ENCODE data around the gene CPPED1. TPM values are rescaled to one million over a fixed set of nuclear protein-coding genes. Genes with fewer than 3 reads are reported as not detected.
A peak's percentile ranks its signal among the peaks of the same experiment; 100 is the strongest.

Gene CPPED1
- total and polyA plus RNA-seq, 10 of the 15 experiments (the other 5 are each of a cell fraction or from before 2014, with no cell fraction given) = 7.1 to 39.0 (median 16.0) TPM

GRCh38 chr16:12613131-12613991, 190.3 kb downstream of the CPPED1 start (continued):
- no peak for TF ChIP-seq PRDM15 (CRISPR knock-in tag; IDR thresholded peaks at IDR 0.05)
- no peak for TF ChIP-seq WRNIP1 (IDR thresholded peaks at IDR 0.05; ENCODE audit: borderline replicate concordance, low read depth, low read length)
- TF ChIP-seq RELA (IDR thresholded peaks at IDR 0.05; ENCODE audit: borderline replicate concordance, partially characterized antibody) = no peak
- TF ChIP-seq YY1 (IDR thresholded peaks at IDR 0.05; ENCODE audit: low read depth, low read length) = no peak
- TF ChIP-seq, protein P1, sequence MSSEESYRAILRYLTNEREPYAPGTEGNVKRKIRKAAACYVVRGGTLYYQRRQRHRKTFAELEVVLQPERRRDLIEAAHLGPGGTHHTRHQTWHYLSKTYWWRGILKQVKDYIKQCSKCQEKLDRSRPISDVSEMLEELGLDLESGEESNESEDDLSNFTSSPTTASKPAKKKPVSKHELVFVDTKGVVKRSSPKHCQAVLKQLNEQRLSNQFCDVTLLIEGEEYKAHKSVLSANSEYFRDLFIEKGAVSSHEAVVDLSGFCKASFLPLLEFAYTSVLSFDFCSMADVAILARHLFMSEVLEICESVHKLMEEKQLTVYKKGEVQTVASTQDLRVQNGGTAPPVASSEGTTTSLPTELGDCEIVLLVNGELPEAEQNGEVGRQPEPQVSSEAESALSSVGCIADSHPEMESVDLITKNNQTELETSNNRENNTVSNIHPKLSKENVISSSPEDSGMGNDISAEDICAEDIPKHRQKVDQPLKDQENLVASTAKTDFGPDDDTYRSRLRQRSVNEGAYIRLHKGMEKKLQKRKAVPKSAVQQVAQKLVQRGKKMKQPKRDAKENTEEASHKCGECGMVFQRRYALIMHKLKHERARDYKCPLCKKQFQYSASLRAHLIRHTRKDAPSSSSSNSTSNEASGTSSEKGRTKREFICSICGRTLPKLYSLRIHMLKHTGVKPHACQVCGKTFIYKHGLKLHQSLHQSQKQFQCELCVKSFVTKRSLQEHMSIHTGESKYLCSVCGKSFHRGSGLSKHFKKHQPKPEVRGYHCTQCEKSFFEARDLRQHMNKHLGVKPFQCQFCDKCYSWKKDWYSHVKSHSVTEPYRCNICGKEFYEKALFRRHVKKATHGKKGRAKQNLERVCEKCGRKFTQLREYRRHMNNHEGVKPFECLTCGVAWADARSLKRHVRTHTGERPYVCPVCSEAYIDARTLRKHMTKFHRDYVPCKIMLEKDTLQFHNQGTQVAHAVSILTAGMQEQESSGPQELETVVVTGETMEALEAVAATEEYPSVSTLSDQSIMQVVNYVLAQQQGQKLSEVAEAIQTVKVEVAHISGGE (CRISPR knock-in tag; IDR thresholded peaks at IDR 0.05) = no peak
- TF ChIP-seq, protein P2, sequence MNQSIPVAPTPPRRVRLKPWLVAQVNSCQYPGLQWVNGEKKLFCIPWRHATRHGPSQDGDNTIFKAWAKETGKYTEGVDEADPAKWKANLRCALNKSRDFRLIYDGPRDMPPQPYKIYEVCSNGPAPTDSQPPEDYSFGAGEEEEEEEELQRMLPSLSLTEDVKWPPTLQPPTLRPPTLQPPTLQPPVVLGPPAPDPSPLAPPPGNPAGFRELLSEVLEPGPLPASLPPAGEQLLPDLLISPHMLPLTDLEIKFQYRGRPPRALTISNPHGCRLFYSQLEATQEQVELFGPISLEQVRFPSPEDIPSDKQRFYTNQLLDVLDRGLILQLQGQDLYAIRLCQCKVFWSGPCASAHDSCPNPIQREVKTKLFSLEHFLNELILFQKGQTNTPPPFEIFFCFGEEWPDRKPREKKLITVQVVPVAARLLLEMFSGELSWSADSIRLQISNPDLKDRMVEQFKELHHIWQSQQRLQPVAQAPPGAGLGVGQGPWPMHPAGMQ (IDR thresholded peaks at IDR 0.05; ENCODE audit: borderline replicate concordance) = no peak
- TF ChIP-seq KLF5 (IDR thresholded peaks at IDR 0.05; ENCODE audit: partially characterized antibody) = no peak
- no peak for TF ChIP-seq ZBTB4 (CRISPR knock-in tag; IDR thresholded peaks at IDR 0.05)
- TF ChIP-seq RAD21 (IDR thresholded peaks at IDR 0.05; ENCODE audit: insufficient read depth, low read depth, low read length) = no peak
- peak; percentile 91 for TF ChIP-seq TCF12 (IDR thresholded peaks at IDR 0.05; ENCODE audit: low read depth, low read length)
- TF ChIP-seq GABPA (IDR thresholded peaks at IDR 0.05; ENCODE audit: low read depth) = no peak
- no peak for TF ChIP-seq ZZZ3 (IDR thresholded peaks at IDR 0.05; ENCODE audit: control insufficient read depth, insufficient read length, low read depth)
- TF ChIP-seq POLR2AphosphoS5 (IDR thresholded peaks at IDR 0.05; ENCODE audit: low read length) = no peak
- no peak for TF ChIP-seq BRCA1 (IDR thresholded peaks at IDR 0.05; ENCODE audit: low read depth, low read length)
- TF ChIP-seq HDAC2 (IDR thresholded peaks at IDR 0.05) = no peak
- TF ChIP-seq TBL1XR1 (IDR thresholded peaks at IDR 0.05; ENCODE audit: low read depth, low read length) = no peak
- TF ChIP-seq DPF2 (IDR thresholded peaks at IDR 0.05) = peak; percentile 78
